SK-MEL-5 (cell line): ENCODE measurements around the gene PRSS22. TPM values are rescaled to one million over a fixed set of nuclear protein-coding genes. Genes with fewer than 3 reads are reported as not detected.

Source experiments
- DNase-seq: peaks from one replicate; pipeline ENCODE4 v3.0.0-alpha.2; 2016; ENCODE audit warnings: low read depth, low spot score
- in situ Hi-C: cut with HindIII; loops from 2 replicates; pipeline ENCODE4 v1.10.0; 2016; ENCODE audit warnings: low sequenced_read_pairs, high pct_unique_total_duplicates, low pct_unique_long_range_greater_than_20kb
- total RNA-seq: library from RNA; depleted of rRNA; stranded (reverse); fragments of >200 nt; shearing (Covaris generic); gene quantifications from 2 replicates; pipeline ENCODE4 v1.2.3, GENCODE V29; 2014

The PRSS22 gene
- total RNA-seq, 1 experiment from 2014 or later = not detected

DNA sequence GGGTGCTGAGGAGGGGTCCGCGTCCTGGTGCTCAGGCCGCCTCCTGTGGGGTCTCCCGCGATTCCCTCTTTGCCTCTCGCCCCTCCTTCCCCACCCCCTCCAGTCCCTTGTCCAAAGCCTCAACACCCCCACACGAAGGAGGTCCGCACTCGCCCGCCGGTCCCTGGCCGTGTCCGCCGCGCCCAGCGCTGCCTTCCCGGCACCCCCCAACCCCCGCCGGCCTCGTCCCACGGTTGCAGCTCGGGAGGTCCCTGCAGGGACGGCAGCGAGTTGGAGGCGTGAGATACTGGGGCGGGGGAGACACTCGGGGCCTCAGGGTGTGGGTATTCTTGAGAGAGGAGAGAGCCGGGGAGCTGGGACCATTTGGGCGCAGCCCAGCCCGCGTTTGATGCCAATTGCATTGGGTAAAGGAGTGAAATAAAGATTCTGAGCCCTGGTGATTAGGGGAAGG is 25.5 kb upstream of the PRSS22 start:
- DNase-seq = no peak
- in situ Hi-C loops = no loop called here

GRCh38 chr16:2882650-2883457 is 24.9 kb upstream of the PRSS22 start, which contains the start of gene FLYWCH2:
FLYWCH2 (plus strand) TSS chr16:2883215; CDS start chr16:2896450, 13,235 bp downstream.
- peak; percentile 98 for DNase-seq
- in situ Hi-C loops = no loop called here

- peak; percentile 29 for DNase-seq
- in situ Hi-C loops = no loop called here
Observed at GRCh38 chr16:2881783-2882649, 24.0 kb upstream of the PRSS22 start.

- no peak for DNase-seq
- in situ Hi-C loops = no loop called here
Observed at GRCh38 chr16:2879854-2880508, 22.0 kb upstream of the PRSS22 start.

GRCh38 chr16:2874912-2875362 is 17.0 kb upstream of the PRSS22 start:
- in situ Hi-C loops = no loop called here
- peak; percentile 77 for DNase-seq

GRCh38 chr16:2874032-2874911 is 16.3 kb upstream of the PRSS22 start:
- no peak for DNase-seq
- in situ Hi-C loops = no loop called here

- no peak for DNase-seq
- in situ Hi-C loops = no loop called here
Observed at GRCh38 chr16:2871926-2872325, 14.0 kb upstream of the PRSS22 start.

DNA sequence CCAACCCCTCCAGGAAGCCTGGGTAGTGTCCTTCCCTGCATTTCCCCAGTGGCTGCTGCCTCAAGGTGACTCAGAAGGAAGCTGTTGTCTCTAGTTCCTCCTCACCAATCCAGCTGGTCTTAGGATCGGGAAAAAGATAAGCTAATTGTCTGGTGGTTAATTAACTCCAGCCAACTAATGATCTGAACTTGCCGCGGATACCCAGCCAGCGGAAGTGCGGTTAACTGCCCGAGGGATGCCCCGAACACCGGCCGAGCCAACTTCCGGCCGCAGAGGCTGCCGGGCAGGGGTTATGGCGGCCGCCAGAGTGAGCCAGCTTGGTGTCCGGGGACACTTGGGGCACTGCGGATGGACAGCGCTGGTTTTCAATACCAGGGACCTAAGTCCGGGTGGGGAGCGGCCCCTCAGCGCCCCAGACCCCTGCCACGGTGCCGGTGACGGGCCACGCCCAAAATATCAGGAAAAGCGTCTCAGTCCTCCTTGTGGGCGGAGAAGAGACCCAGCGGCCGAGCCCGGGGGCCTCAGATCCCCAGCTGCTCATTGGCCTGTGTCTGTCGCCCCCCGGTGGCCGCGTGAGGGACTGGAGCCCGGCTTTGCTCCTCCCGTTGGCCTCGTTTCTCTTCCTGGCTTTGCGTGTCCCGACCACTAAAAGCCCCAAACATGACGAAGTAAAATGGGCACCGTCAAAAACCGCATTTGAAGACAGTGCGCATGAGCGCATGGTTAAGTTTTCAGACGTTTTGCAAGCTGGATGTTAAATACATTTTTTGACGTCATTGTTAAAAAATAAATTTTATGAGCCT is 10.2 kb upstream of the PRSS22 start:
- DNase-seq = peak; percentile 93
- in situ Hi-C loops = no loop called here

GRCh38 chr16:2867661-2867986 is 9.7 kb upstream of the PRSS22 start:
- DNase-seq = no peak
- in situ Hi-C loops = no loop called here

- in situ Hi-C loops = no loop called here
- no peak for DNase-seq
Observed at GRCh38 chr16:2866431-2866830, 8.5 kb upstream of the PRSS22 start.

GRCh38 chr16:2865651-2866050 is 7.7 kb upstream of the PRSS22 start:
- in situ Hi-C loops = no loop called here
- peak; percentile 13 for DNase-seq

DNA sequence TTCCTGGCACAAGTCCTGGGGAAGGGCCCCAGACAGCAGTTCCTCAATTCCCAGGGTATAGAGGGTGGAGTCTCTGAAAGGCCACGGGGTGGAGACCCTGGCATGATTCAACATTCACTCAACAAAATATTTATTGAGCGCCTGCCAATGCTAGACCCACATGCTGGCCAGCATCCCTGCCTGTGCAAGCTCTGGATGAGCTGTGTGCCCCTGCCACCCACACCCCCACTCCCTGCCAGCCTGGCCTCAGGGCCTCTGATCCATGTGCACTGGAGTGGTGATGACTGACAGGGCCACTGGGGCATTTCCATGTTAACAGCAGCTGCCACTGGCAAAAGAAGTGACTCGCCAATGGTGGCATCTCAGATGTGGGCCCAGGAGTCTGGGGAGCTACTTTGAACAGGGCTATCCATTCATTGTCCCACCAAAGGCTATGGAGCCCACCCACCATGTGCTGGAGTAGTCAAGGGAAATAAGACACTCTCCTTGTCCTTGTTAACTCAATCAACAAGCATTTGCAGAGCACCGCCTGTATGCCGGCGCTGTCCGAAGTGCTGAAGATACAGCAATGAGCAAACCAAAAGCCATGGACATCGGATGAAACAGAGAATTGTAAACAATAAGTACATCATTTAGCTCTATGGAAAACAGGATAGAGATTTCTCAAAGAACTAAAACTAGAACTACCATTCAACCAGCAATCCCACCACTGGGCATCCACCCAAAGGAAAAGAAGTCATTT is 3.0 kb upstream of the PRSS22 start:
- no peak for DNase-seq
- in situ Hi-C loops = no loop called here

DNA sequence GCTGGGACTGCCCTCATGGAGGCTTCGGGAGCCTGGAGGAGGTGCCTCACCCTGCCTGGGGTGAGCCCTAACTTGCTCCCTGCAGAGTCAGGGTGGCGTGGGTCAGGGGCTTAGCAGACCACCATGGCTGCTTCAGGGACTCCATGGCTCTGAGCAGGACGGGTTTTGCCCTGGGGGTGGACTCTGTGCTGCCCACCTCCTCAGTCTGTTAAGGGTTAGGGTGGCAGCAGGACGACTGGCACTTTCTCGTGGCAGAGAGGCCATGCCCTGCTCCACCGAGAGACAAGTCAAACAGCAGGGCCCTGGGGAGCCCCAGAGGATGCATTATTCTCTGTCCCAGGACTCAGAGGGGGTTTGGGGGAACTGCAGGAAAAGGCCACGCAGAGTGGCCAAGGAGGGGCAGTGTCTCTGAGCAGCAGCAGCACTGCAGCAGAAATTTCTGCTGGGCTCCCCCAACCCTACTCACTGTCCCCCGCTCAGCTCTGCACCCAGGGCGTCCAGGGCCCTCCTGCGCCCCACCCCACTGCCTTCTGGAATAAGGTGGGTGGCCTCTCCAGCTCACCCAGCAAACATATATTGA is 1.8 kb upstream of the PRSS22 start:
- in situ Hi-C loops = no loop called here
- DNase-seq = no peak

GRCh38 chr16:2858245-2859025 is 465 bp upstream of the PRSS22 start:
- DNase-seq = no peak
- in situ Hi-C loops = no loop called here
